Activated T-helper 17 cell treated with anti-CD3 and anti-CD28 coated beads, Interleukin-2, amount 50 U/mL, for 72 hours (primary cell): ENCODE measurements around the gene ZNF557. TPM values are rescaled to one million over a fixed set of nuclear protein-coding genes. Genes with fewer than 3 reads are reported as not detected.
"Not testable (repeated sequence)": the region's sequence is repeated elsewhere in the genome, so short reads cannot be mapped to it uniquely, and the experiment has no call there.

Experiments used
- ATAC-seq: fragments of 150-1000 bp; cut with Tn5 transposase; replicated peaks from 2 replicates; pipeline ENCODE4 v1.10.0; 2021; ENCODE audit warnings: mild to moderate bottlenecking, moderate library complexity
- H3K27ac Mint-ChIP-seq: one replicate; pipeline ENCODE4 v1.8.0; 2022; ENCODE audit warnings: mixed read lengths
- H3K27me3 Mint-ChIP-seq: one replicate; pipeline ENCODE4 v1.8.0; 2022; ENCODE audit warnings: mixed read lengths
- H3K36me3 Mint-ChIP-seq: one replicate; pipeline ENCODE4 v1.8.0; 2022; ENCODE audit warnings: low read depth, mild to moderate bottlenecking, mixed read lengths
- H3K4me1 Mint-ChIP-seq: one replicate; pipeline ENCODE4 v1.8.0; 2022; ENCODE audit warnings: mixed read lengths
- H3K4me3 Mint-ChIP-seq: one replicate; pipeline ENCODE4 v1.8.0; 2022; ENCODE audit warnings: mild to moderate bottlenecking, mixed read lengths
- H3K9me3 Mint-ChIP-seq: one replicate; pipeline ENCODE4 v1.8.0; 2022; ENCODE audit warnings: mixed read lengths
- total RNA-seq, 2 donors: library from RNA; stranded (reverse); gene quantifications; one replicate each; pipeline ENCODE4 v1.2.3, GENCODE V29; 2022

The ZNF557 gene
- total RNA-seq, 2 donors from 2014 or later: 7.6 to 9.4 TPM

GRCh38 chr19:7063764-7064418 lies 5.6 kb upstream of the ZNF557 start:
- Mint-ChIP-seq H3K4me1 (no peaks in the 10 kb centered on the region), H3K27me3 (no peaks in the 10 kb centered on the region), H3K9me3 (no peaks in the 10 kb centered on the region), H3K27ac (no peak overlapping the region), H3K36me3 (no peaks in the 10 kb centered on the region), H3K4me3 (no peak overlapping the region)
- peak; percentile 56 for ATAC-seq

- H3K27ac Mint-ChIP-seq, H3K4me3 Mint-ChIP-seq, H3K27me3 Mint-ChIP-seq, H3K4me1 Mint-ChIP-seq, H3K9me3 Mint-ChIP-seq, ATAC-seq: not testable (repeated sequence)
- peaks cover 28% of the 10 kb centered on the region for H3K36me3 Mint-ChIP-seq
These were observed 2.4 kb upstream of the ZNF557 start for GRCh38 chr19:7067122-7067521.

GRCh38 chr19:7067716-7068115 lies 1.8 kb upstream of the ZNF557 start:
- H3K36me3 Mint-ChIP-seq: peaks cover 34% of the 10 kb centered on the region
- H3K27ac Mint-ChIP-seq: no peak overlapping the region
- ATAC-seq: no peak
- H3K4me1 Mint-ChIP-seq: peaks cover 5% of the 10 kb centered on the region
- no peaks in the 10 kb centered on the region for H3K27me3 Mint-ChIP-seq
- H3K4me3 Mint-ChIP-seq: no peak overlapping the region
- H3K9me3 Mint-ChIP-seq: no peaks in the 10 kb centered on the region

GRCh38 chr19:7068599-7068998 lies 904 bp upstream of the ZNF557 start:
- H3K9me3 Mint-ChIP-seq: no peaks in the 10 kb centered on the region
- no peaks in the 10 kb centered on the region for H3K27me3 Mint-ChIP-seq
- H3K4me3 Mint-ChIP-seq: peak overlapping the region; percentile 92
- H3K27ac Mint-ChIP-seq: peak overlapping the region; percentile 91
- peaks cover 43% of the 10 kb centered on the region for H3K36me3 Mint-ChIP-seq
- H3K4me1 Mint-ChIP-seq: peaks cover 5% of the 10 kb centered on the region
- ATAC-seq: no peak

- Mint-ChIP-seq H3K4me1 (peaks cover 9% of the 10 kb centered on the region), H3K36me3 (peaks cover 56% of the 10 kb centered on the region), H3K27me3 (no peaks in the 10 kb centered on the region), H3K27ac (peak overlapping the region; percentile 91), H3K9me3 (peaks cover 3% of the 10 kb centered on the region), H3K4me3 (peak overlapping the region; percentile 92)
- ATAC-seq: no peak
These were observed 362 bp downstream of the ZNF557 start for GRCh38 chr19:7069904-7070226.

- Mint-ChIP-seq H3K27me3 (no peaks in the 10 kb centered on the region), H3K4me3 (no peak overlapping the region), H3K9me3 (peaks cover 3% of the 10 kb centered on the region), H3K36me3 (peaks cover 83% of the 10 kb centered on the region), H3K4me1 (peaks cover 9% of the 10 kb centered on the region), H3K27ac (no peak overlapping the region)
- ATAC-seq: no peak
These were observed 3.0 kb downstream of the ZNF557 start for GRCh38 chr19:7072541-7072940.

GRCh38 chr19:7074705-7075282 lies 5.3 kb downstream of the ZNF557 start:
- Mint-ChIP-seq H3K36me3 (peaks cover 97% of the 10 kb centered on the region), H3K4me1 (peaks cover 9% of the 10 kb centered on the region), H3K9me3 (peaks cover 12% of the 10 kb centered on the region), H3K4me3 (no peak overlapping the region), H3K27ac (no peak overlapping the region), H3K27me3 (no peaks in the 10 kb centered on the region)
- no peak for ATAC-seq

GRCh38 chr19:7076151-7076550 lies 6.6 kb downstream of the ZNF557 start:
- Mint-ChIP-seq H3K36me3 (peaks cover 97% of the 10 kb centered on the region), H3K4me1 (peaks cover 9% of the 10 kb centered on the region), H3K4me3 (no peak overlapping the region), H3K27me3 (no peaks in the 10 kb centered on the region), H3K9me3 (peaks cover 12% of the 10 kb centered on the region), H3K27ac (no peak overlapping the region)
- no peak for ATAC-seq

GRCh38 chr19:7078008-7078407 lies 8.5 kb downstream of the ZNF557 start:
- Mint-ChIP-seq H3K4me1 (peaks cover 4% of the 10 kb centered on the region), H3K9me3 (peaks cover 13% of the 10 kb centered on the region), H3K27me3 (no peaks in the 10 kb centered on the region), H3K36me3 (peaks cover 100% of the 10 kb centered on the region), H3K4me3 (no peak overlapping the region), H3K27ac (no peak overlapping the region)
- ATAC-seq: no peak

- peaks cover 77% of the 10 kb centered on the region for H3K36me3 Mint-ChIP-seq
- no peaks in the 10 kb centered on the region for H3K27me3 Mint-ChIP-seq
- H3K4me1 Mint-ChIP-seq: no peaks in the 10 kb centered on the region
- no peak overlapping the region for H3K4me3 Mint-ChIP-seq
- ATAC-seq: no peak
- H3K27ac Mint-ChIP-seq: no peak overlapping the region
- H3K9me3 Mint-ChIP-seq: peaks cover 22% of the 10 kb centered on the region
These were observed 13.8 kb downstream of the ZNF557 start for GRCh38 chr19:7083076-7083956.

- Mint-ChIP-seq H3K36me3 (peaks cover 20% of the 10 kb centered on the region), H3K9me3 (peaks cover 27% of the 10 kb centered on the region)
- ATAC-seq: no peak
These were observed 19.5 kb downstream of the ZNF557 start for GRCh38 chr19:7088999-7089398.

GRCh38 chr19:7098096-7098495 lies 28.6 kb downstream of the ZNF557 start:
- Mint-ChIP-seq H3K36me3 (no peaks in the 10 kb centered on the region), H3K27me3 (no peaks in the 10 kb centered on the region), H3K4me1 (peaks cover 7% of the 10 kb centered on the region), H3K9me3 (peaks cover 16% of the 10 kb centered on the region), H3K27ac (peak overlapping the region; percentile 93), H3K4me3 (peak overlapping the region; percentile 89)
- no peak for ATAC-seq

More at GRCh38 chr19:7088999-7089398, 19.5 kb downstream of the ZNF557 start:
- Mint-ChIP-seq H3K4me3 (no peak overlapping the region), H3K4me1 (no peaks in the 10 kb centered on the region), H3K27me3 (no peaks in the 10 kb centered on the region), H3K27ac (no peak overlapping the region)

GRCh38 chr19:7098701-7099596 lies 29.4 kb downstream of the ZNF557 start:
- Mint-ChIP-seq H3K4me3 (peak overlapping the region; percentile 89), H3K36me3 (no peaks in the 10 kb centered on the region), H3K9me3 (peaks cover 16% of the 10 kb centered on the region), H3K4me1 (peaks cover 7% of the 10 kb centered on the region), H3K27me3 (no peaks in the 10 kb centered on the region), H3K27ac (peak overlapping the region; percentile 93)
- peak; percentile 89 for ATAC-seq

- Mint-ChIP-seq H3K4me3 (peak overlapping the region; percentile 89), H3K4me1 (peaks cover 7% of the 10 kb centered on the region), H3K9me3 (peaks cover 16% of the 10 kb centered on the region), H3K27me3 (no peaks in the 10 kb centered on the region), H3K27ac (peak overlapping the region; percentile 93), H3K36me3 (no peaks in the 10 kb centered on the region)
- no peak for ATAC-seq
These were observed 30.1 kb downstream of the ZNF557 start for GRCh38 chr19:7099597-7099921.
